C4-2B (cell line): Measurements from ENCODE around the gene SRGAP2C.
"Not testable (repeated sequence)": the region's sequence is repeated elsewhere in the genome, so short reads cannot be mapped to it uniquely, and the experiment has no call there.

Experiments
- CTCF ChIP-seq: fragments of 450-650 bp; conservative IDR thresholded peaks from 2 replicates; pipeline ENCODE4 v1.5.1; 2017; ENCODE audit warnings: mild to moderate bottlenecking
- ZFX ChIP-seq: fragments of 450-650 bp; IDR thresholded peaks from 2 replicates; pipeline ENCODE4 v1.6.1; 2017

GRCh38 chr1:121230636-121231035 lies 45.9 kb downstream of the SRGAP2C start:
- TF ChIP-seq CTCF, ZFX: not testable (repeated sequence)
